ENCODE data around the gene OBSL1.

Gene OBSL1

GRCh38 chr2:219557791-219558785 lies 13.3 kb downstream of the OBSL1 start:
- H3K79me2 ChIP-seq (ENCODE audit: insufficient read depth, low read length) = no peaks in the 10 kb centered on the region
- H3K4me2 ChIP-seq (ENCODE audit: low read depth, low read length, poor library complexity, severe bottlenecking) = no peak overlapping the region
- no peaks in the 10 kb centered on the region for H4K20me1 ChIP-seq (ENCODE audit: insufficient read depth, low read length, poor library complexity, severe bottlenecking)
- TF ChIP-seq CTCF (conservative IDR thresholded peaks at IDR 0.05; ENCODE audit: low read length) (no peak), EZH2phosphoT487 (IDR thresholded peaks at IDR 0.05; ENCODE audit: borderline replicate concordance) (no peak)
- H3F3A ChIP-seq (ENCODE audit: low read depth) = no peaks in the 10 kb centered on the region
- H3K36me3 ChIP-seq (ENCODE audit: insufficient read depth, low read length) = no peaks in the 10 kb centered on the region
- no peaks in the 10 kb centered on the region for H3K27me3 ChIP-seq (ENCODE audit: insufficient read depth, low read length, poor library complexity, severe bottlenecking)
- H3K9me2 ChIP-seq (replicated peaks; ENCODE audit: low read depth, low read length) = no peaks in the 10 kb centered on the region
- H3K9ac ChIP-seq (ENCODE audit: low read depth, low read length, poor library complexity, severe bottlenecking) = no peak overlapping the region
- no peak overlapping the region for H3K4me3 ChIP-seq (ENCODE audit: low read length, poor library complexity, severe bottlenecking)
- no peak overlapping the region for H2AFZ ChIP-seq (ENCODE audit: low read length)
- no peaks in the 10 kb centered on the region for H3K9me3 ChIP-seq (ENCODE audit: insufficient read depth, low read depth, low read length)
- peaks cover 3% of the 10 kb centered on the region for H3K4me1 ChIP-seq (ENCODE audit: insufficient read depth, low read length, poor library complexity, severe bottlenecking)

- Histone ChIP-seq H2AFZ (ENCODE audit: low read length) (no peak overlapping the region), H3K4me2 (ENCODE audit: low read depth, low read length, poor library complexity, severe bottlenecking) (no peak overlapping the region), H3F3A (ENCODE audit: low read depth) (no peaks in the 10 kb centered on the region), H3K9ac (ENCODE audit: low read depth, low read length, poor library complexity, severe bottlenecking) (no peak overlapping the region), H3K4me3 (ENCODE audit: low read length, poor library complexity, severe bottlenecking) (no peak overlapping the region), H3K4me1 (ENCODE audit: insufficient read depth, low read length, poor library complexity, severe bottlenecking) (peaks cover 3% of the 10 kb centered on the region), H3K36me3 (ENCODE audit: insufficient read depth, low read length) (no peaks in the 10 kb centered on the region), H3K9me3 (ENCODE audit: insufficient read depth, low read depth, low read length) (no peaks in the 10 kb centered on the region), H3K9me2 (replicated peaks; ENCODE audit: low read depth, low read length) (no peaks in the 10 kb centered on the region), H4K20me1 (ENCODE audit: insufficient read depth, low read length, poor library complexity, severe bottlenecking) (no peaks in the 10 kb centered on the region), H3K27me3 (ENCODE audit: insufficient read depth, low read length, poor library complexity, severe bottlenecking) (no peaks in the 10 kb centered on the region), H3K79me2 (ENCODE audit: insufficient read depth, low read length) (no peaks in the 10 kb centered on the region)
- TF ChIP-seq CTCF (conservative IDR thresholded peaks at IDR 0.05; ENCODE audit: low read length) = no peak
- TF ChIP-seq EZH2phosphoT487 (IDR thresholded peaks at IDR 0.05; ENCODE audit: borderline replicate concordance) = no peak
Observed at GRCh38 chr2:219557320-219557719, 14.0 kb downstream of the OBSL1 start.

- Histone ChIP-seq H3K9ac (ENCODE audit: low read depth, low read length, poor library complexity, severe bottlenecking) (no peak overlapping the region), H3K27me3 (ENCODE audit: insufficient read depth, low read length, poor library complexity, severe bottlenecking) (no peaks in the 10 kb centered on the region), H3K79me2 (ENCODE audit: insufficient read depth, low read length) (no peaks in the 10 kb centered on the region), H3K4me1 (ENCODE audit: insufficient read depth, low read length, poor library complexity, severe bottlenecking) (peaks cover 3% of the 10 kb centered on the region), H3K9me2 (replicated peaks; ENCODE audit: low read depth, low read length) (no peaks in the 10 kb centered on the region), H3K4me2 (ENCODE audit: low read depth, low read length, poor library complexity, severe bottlenecking) (no peak overlapping the region), H3K4me3 (ENCODE audit: low read length, poor library complexity, severe bottlenecking) (no peak overlapping the region), H3F3A (ENCODE audit: low read depth) (no peaks in the 10 kb centered on the region), H3K36me3 (ENCODE audit: insufficient read depth, low read length) (no peaks in the 10 kb centered on the region), H2AFZ (ENCODE audit: low read length) (no peak overlapping the region), H3K9me3 (ENCODE audit: insufficient read depth, low read depth, low read length) (no peaks in the 10 kb centered on the region), H4K20me1 (ENCODE audit: insufficient read depth, low read length, poor library complexity, severe bottlenecking) (no peaks in the 10 kb centered on the region)
- TF ChIP-seq CTCF (conservative IDR thresholded peaks at IDR 0.05; ENCODE audit: low read length) (no peak), EZH2phosphoT487 (IDR thresholded peaks at IDR 0.05; ENCODE audit: borderline replicate concordance) (no peak)
Observed at GRCh38 chr2:219556413-219556812, 14.9 kb downstream of the OBSL1 start.
